Osteocyte (in vitro differentiated cells): Measurements from ENCODE around the gene ABHD17C. TPM values are rescaled to one million over a fixed set of nuclear protein-coding genes. Genes with fewer than 3 reads are reported as not detected.

Source experiments
- DNase-seq: peaks from one replicate; pipeline ENCODE4 v3.0.0; 2021; ENCODE audit warnings: mixed read lengths; ENCODE audit not compliant: unreplicated experiment; ENCODE audit errors: extremely low spot score
- H3K27ac Mint-ChIP-seq: one replicate; pipeline ENCODE4 v1.8.0; 2021; ENCODE audit warnings: mild to moderate bottlenecking, mixed read lengths; ENCODE audit not compliant: unreplicated experiment
- H3K27me3 Mint-ChIP-seq: one replicate; pipeline ENCODE4 v1.8.0; 2021; ENCODE audit warnings: mixed read lengths; ENCODE audit not compliant: unreplicated experiment
- H3K36me3 Mint-ChIP-seq: one replicate; pipeline ENCODE4 v1.8.0; 2021; ENCODE audit warnings: mixed read lengths; ENCODE audit not compliant: unreplicated experiment
- H3K4me1 Mint-ChIP-seq: one replicate; pipeline ENCODE4 v1.8.0; 2021; ENCODE audit warnings: mixed read lengths; ENCODE audit not compliant: unreplicated experiment
- H3K4me3 Mint-ChIP-seq: one replicate; pipeline ENCODE4 v1.8.0; 2021; ENCODE audit warnings: mild to moderate bottlenecking, moderate library complexity, mixed read lengths; ENCODE audit not compliant: unreplicated experiment
- H3K9me3 Mint-ChIP-seq: one replicate; pipeline ENCODE4 v1.8.0; 2021; ENCODE audit warnings: mixed read lengths; ENCODE audit not compliant: unreplicated experiment
- CTCF ChIP-seq: fragments of 200-600 bp; sonication (generic); IDR thresholded peaks from 2 replicates; pipeline ENCODE4 v1.5.0; 2021; ENCODE audit warnings: antibody characterized with exemption, mild to moderate bottlenecking, moderate library complexity
- total RNA-seq: library from RNA; stranded (reverse); gene quantifications from 2 replicates; pipeline ENCODE4 v1.2.1, GENCODE V29; 2021

ABHD17C gene
- total RNA-seq, 1 donor from 2014 or later = 14.4 TPM

GRCh38 chr15:80791004-80791403 is 95.9 kb downstream of the ABHD17C start:
- Mint-ChIP-seq H3K27me3 (no peaks in the 10 kb centered on the region), H3K27ac (no peak overlapping the region), H3K4me1 (peaks cover 54% of the 10 kb centered on the region), H3K9me3 (no peaks in the 10 kb centered on the region), H3K4me3 (no peak overlapping the region), H3K36me3 (peaks cover 77% of the 10 kb centered on the region)
- DNase-seq = no peak
- no peak for TF ChIP-seq CTCF

GRCh38 chr15:80796407-80796806 is 101.3 kb downstream of the ABHD17C start:
- TF ChIP-seq CTCF = no peak
- Mint-ChIP-seq H3K27me3 (no peaks in the 10 kb centered on the region), H3K36me3 (peaks cover 76% of the 10 kb centered on the region), H3K4me3 (no peak overlapping the region), H3K4me1 (peaks cover 17% of the 10 kb centered on the region), H3K27ac (peak overlapping the region; percentile 58), H3K9me3 (no peaks in the 10 kb centered on the region)
- DNase-seq = no peak

- no peaks in the 10 kb centered on the region for H3K9me3 Mint-ChIP-seq
- H3K27ac Mint-ChIP-seq = no peak overlapping the region
- no peak for TF ChIP-seq CTCF
- DNase-seq = no peak
- no peaks in the 10 kb centered on the region for H3K27me3 Mint-ChIP-seq
- no peak overlapping the region for H3K4me3 Mint-ChIP-seq
- peaks cover 8% of the 10 kb centered on the region for H3K4me1 Mint-ChIP-seq
- H3K36me3 Mint-ChIP-seq = peaks cover 68% of the 10 kb centered on the region
These were observed 103.8 kb downstream of the ABHD17C start for GRCh38 chr15:80798911-80799310.

- Mint-ChIP-seq H3K4me1 (peaks cover 8% of the 10 kb centered on the region), H3K27ac (peak overlapping the region; percentile 10), H3K4me3 (no peak overlapping the region), H3K36me3 (peaks cover 72% of the 10 kb centered on the region), H3K27me3 (no peaks in the 10 kb centered on the region), H3K9me3 (no peaks in the 10 kb centered on the region)
- no peak for TF ChIP-seq CTCF
- DNase-seq = no peak
These were observed 105.0 kb downstream of the ABHD17C start for GRCh38 chr15:80800067-80800466.

GRCh38 chr15:80801891-80802680 is 107.0 kb downstream of the ABHD17C start:
- Mint-ChIP-seq H3K4me3 (no peak overlapping the region), H3K27me3 (no peaks in the 10 kb centered on the region), H3K27ac (no peak overlapping the region), H3K9me3 (no peaks in the 10 kb centered on the region), H3K36me3 (peaks cover 72% of the 10 kb centered on the region), H3K4me1 (peaks cover 4% of the 10 kb centered on the region)
- no peak for TF ChIP-seq CTCF
- DNase-seq = no peak
